ENCODE measurements around the gene HOXB5.

The HOXB5 gene

GRCh38 chr17:48628649-48629410 lies 35.3 kb upstream of the HOXB5 start:
- no peak for DNase-seq

GRCh38 chr17:48627623-48628521 lies 34.3 kb upstream of the HOXB5 start:
- DNase-seq: no peak

- no peak for DNase-seq
These were observed 33.6 kb upstream of the HOXB5 start for GRCh38 chr17:48627118-48627597.

- peak; percentile 20 to 48 for DNase-seq
These were observed 32.9 kb upstream of the HOXB5 start, which contains the start of gene HOXB9 for GRCh38 chr17:48626245-48627117. Gene HOXB9 (minus strand): TSS chr17:48626358. CDS start chr17:48626269, 89 bp downstream.

- DNase-seq: peak; percentile 12 to 17
These were observed 32.1 kb upstream of the HOXB5 start for GRCh38 chr17:48625495-48626244.

- DNase-seq: no peak
These were observed 31.2 kb upstream of the HOXB5 start for GRCh38 chr17:48624544-48625494.

- no peak for DNase-seq
These were observed 30.5 kb upstream of the HOXB5 start for GRCh38 chr17:48624118-48624517.

- no peak for DNase-seq
These were observed 30.0 kb upstream of the HOXB5 start for GRCh38 chr17:48623583-48623982.

GRCh38 chr17:48622857-48623256 lies 29.3 kb upstream of the HOXB5 start:
- DNase-seq: no peak

GRCh38 chr17:48621410-48622392 lies 28.1 kb upstream of the HOXB5 start:
- DNase-seq: no peak

- no peak for DNase-seq
These were observed 27.0 kb upstream of the HOXB5 start for GRCh38 chr17:48620461-48621139.

- no peak for DNase-seq
These were observed 26.4 kb upstream of the HOXB5 start for GRCh38 chr17:48619826-48620449.

- peak; percentile 36 to 78 for DNase-seq
These were observed 24.8 kb upstream of the HOXB5 start for GRCh38 chr17:48618256-48618896.

GRCh38 chr17:48617471-48618255 lies 24.1 kb upstream of the HOXB5 start:
- DNase-seq: no peak

- DNase-seq: no peak
These were observed 23.3 kb upstream of the HOXB5 start for GRCh38 chr17:48616717-48617470.
